Mesenchymal stem cell (in vitro differentiated cells and primary cell): Measurements from ENCODE around the gene TFF2.

Experiments
- DNase-seq: peaks from one replicate; pipeline ENCODE4 v3.0.0-alpha.2; 2013
- H2AFZ ChIP-seq: one replicate; pipeline ENCODE4 v1.6.1; 2013; ENCODE audit warnings: low read depth, mild to moderate bottlenecking, control low read depth, inconsistent platforms, low read length, moderate library complexity
- H2AK5ac ChIP-seq: 2 replicates; pipeline ENCODE4 v1.6.1; 2013; ENCODE audit warnings: low read length, moderate library complexity, mild to moderate bottlenecking, inconsistent platforms; ENCODE audit not compliant: severe bottlenecking
- H2BK120ac ChIP-seq: one replicate; pipeline ENCODE4 v1.6.1; 2013; ENCODE audit warnings: low read depth, mild to moderate bottlenecking, inconsistent platforms, low read length, moderate library complexity
- H2BK12ac ChIP-seq, 2 experiments: one replicate each; pipeline ENCODE4 v1.6.1; 2013; ENCODE audit warnings: inconsistent platforms in 2 of 2, low read length in 2 of 2, mild to moderate bottlenecking in 2 of 2, moderate library complexity in 2 of 2, control low read depth in 1 of 2
- H2BK15ac ChIP-seq: one replicate; pipeline ENCODE4 v1.6.1; 2013; ENCODE audit warnings: mild to moderate bottlenecking, low read depth, inconsistent platforms; ENCODE audit not compliant: poor library complexity, severe bottlenecking
- H2BK5ac ChIP-seq: 2 replicates; pipeline ENCODE4 v1.6.1; 2013; ENCODE audit warnings: low read depth, mild to moderate bottlenecking, low read length, control low read depth, inconsistent platforms; ENCODE audit not compliant: poor library complexity, severe bottlenecking
- H3K14ac ChIP-seq, 2 experiments: one replicate each; pipeline ENCODE4 v1.6.1; 2013; ENCODE audit warnings: inconsistent platforms in 2 of 2, low read length in 2 of 2, control low read depth in 1 of 2, mild to moderate bottlenecking in 1 of 2, moderate library complexity in 1 of 2
- H3K18ac ChIP-seq, 2 experiments: one replicate each; pipeline ENCODE4 v1.6.1; 2013; ENCODE audit warnings: inconsistent platforms in 2 of 2, low read length in 2 of 2, control low read depth in 1 of 2, low read depth in 1 of 2, mild to moderate bottlenecking in 1 of 2
- H3K23ac ChIP-seq, 2 experiments: one replicate each; pipeline ENCODE4 v1.6.1; 2013; ENCODE audit warnings: inconsistent platforms in 2 of 2, low read length in 2 of 2, mild to moderate bottlenecking in 2 of 2, moderate library complexity in 2 of 2, control low read depth in 1 of 2
- H3K27ac ChIP-seq: 2 replicates; pipeline ENCODE4 v1.5.1; 2013; ENCODE audit warnings: mild to moderate bottlenecking, moderate library complexity, low read length, control low read depth, inconsistent platforms; ENCODE audit not compliant: poor library complexity, severe bottlenecking
- H3K27me3 ChIP-seq, 2 experiments: 2 replicates each; pipeline versions ENCODE4 v1.6.1 to v1.7.0; 2013; ENCODE audit warnings: low read length in 2 of 2, mild to moderate bottlenecking in 2 of 2, moderate library complexity in 2 of 2, control low read depth in 1 of 2, inconsistent platforms in 1 of 2; ENCODE audit not compliant: control insufficient read depth in 1 of 2, insufficient read depth in 1 of 2
- H3K36me3 ChIP-seq, 2 experiments: 2 replicates each; pipeline versions ENCODE4 v1.6.1 to v1.7.0; 2013; ENCODE audit warnings: low read length in 2 of 2, control low read depth in 1 of 2, inconsistent platforms in 1 of 2, low read depth in 1 of 2, mild to moderate bottlenecking in 1 of 2; ENCODE audit not compliant: insufficient read depth in 2 of 2, control insufficient read depth in 1 of 2
- H3K4ac ChIP-seq, 2 experiments: one replicate each; pipeline ENCODE4 v1.6.1; 2013; ENCODE audit warnings: inconsistent platforms in 2 of 2, low read length in 2 of 2, mild to moderate bottlenecking in 2 of 2, moderate library complexity in 2 of 2, control low read depth in 1 of 2, low read depth in 1 of 2
- H3K4me1 ChIP-seq: 2 replicates; pipeline ENCODE4 v1.6.1; 2013; ENCODE audit warnings: low read depth, low read length, control low read depth; ENCODE audit not compliant: control insufficient read depth, insufficient read depth
- H3K4me2 ChIP-seq: 2 replicates; pipeline ENCODE4 v1.6.1; 2013; ENCODE audit warnings: low read length, mild to moderate bottlenecking, inconsistent platforms; ENCODE audit not compliant: poor library complexity, severe bottlenecking
- H3K4me3 ChIP-seq, 2 experiments: 2 replicates each; pipeline versions ENCODE4 v1.5.1 to v1.7.0; 2013; ENCODE audit warnings: low read length in 2 of 2, mild to moderate bottlenecking in 2 of 2, control low read depth in 1 of 2, low read depth in 1 of 2; ENCODE audit not compliant: insufficient read depth in 1 of 2
- H3K79me1 ChIP-seq: replicated peaks from 2 replicates; pipeline ENCODE4 v1.6.1; 2013; ENCODE audit warnings: mild to moderate bottlenecking, control low read depth, low read length, inconsistent platforms; ENCODE audit not compliant: poor library complexity, severe bottlenecking
- H3K9ac ChIP-seq: 2 replicates; pipeline ENCODE4 v1.7.0; 2013; ENCODE audit warnings: mild to moderate bottlenecking, low read length, moderate library complexity
- H3K9me3 ChIP-seq: 2 replicates; pipeline ENCODE4 v1.7.0; 2013; ENCODE audit warnings: mild to moderate bottlenecking, low read length; ENCODE audit not compliant: control insufficient read depth
- H4K8ac ChIP-seq: one replicate; pipeline ENCODE4 v1.6.1; 2013; ENCODE audit warnings: inconsistent platforms, mild to moderate bottlenecking, low read length, moderate library complexity
- H4K91ac ChIP-seq: one replicate; pipeline ENCODE4 v1.6.1; 2013; ENCODE audit warnings: mild to moderate bottlenecking, low read length, inconsistent platforms
- WGBS: methylation state at CpG from one replicate; pipeline ENCODE4 v1.1.7; 2013; ENCODE audit warnings: mixed read lengths; 5-methylcytosine and 5-hydroxymethylcytosine counted together

The TFF2 gene

DNA sequence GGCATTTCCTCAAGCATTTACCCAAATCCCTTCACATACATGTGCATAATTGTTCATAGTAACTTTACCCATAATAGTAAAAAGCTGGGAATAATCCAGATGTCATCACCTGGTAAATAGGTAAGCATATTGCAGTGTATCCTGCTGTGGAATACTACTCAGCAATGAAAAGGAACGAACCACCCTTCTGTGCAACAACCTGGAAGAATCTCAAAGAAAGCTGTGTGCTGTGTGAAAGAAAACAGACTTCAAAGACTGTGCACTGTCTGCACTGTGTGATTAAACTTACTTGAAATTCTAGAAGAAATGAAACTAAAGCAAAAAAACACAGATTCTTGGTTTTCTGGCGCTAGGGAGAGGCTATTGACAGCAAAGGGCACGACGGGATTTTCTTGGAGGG lies 13.5 kb downstream of the TFF2 start:
- H4K8ac ChIP-seq, result no peak overlapping the region
- no peak overlapping the region for H2AK5ac ChIP-seq
- H3K4me2 ChIP-seq, result no peak overlapping the region
- no peak overlapping the region for H3K4ac ChIP-seq
- no peak overlapping the region for H3K9ac ChIP-seq
- 85% methylated on average over 4 of the region's 4 CpGs for WGBS
- no peak overlapping the region for H2BK5ac ChIP-seq
- DNase-seq, result no peak
- H3K36me3 ChIP-seq, result no peaks in the 10 kb centered on the region
- no peak overlapping the region for H3K27ac ChIP-seq
- peaks cover 4 to 65% of the 10 kb centered on the region in 2 experiments for H3K27me3 ChIP-seq
- no peak overlapping the region for H4K91ac ChIP-seq
- H2BK15ac ChIP-seq, result no peak overlapping the region
- no peak overlapping the region for H3K4me3 ChIP-seq
- H3K23ac ChIP-seq, result no peak overlapping the region
- H3K14ac ChIP-seq, result no peak overlapping the region
- H3K18ac ChIP-seq, result no peak overlapping the region
- H2BK120ac ChIP-seq, result no peak overlapping the region
- H3K9me3 ChIP-seq, result no peaks in the 10 kb centered on the region
- no peak overlapping the region for H2BK12ac ChIP-seq
- no peak overlapping the region for H2AFZ ChIP-seq
- no peaks in the 10 kb centered on the region for H3K79me1 ChIP-seq
- H3K4me1 ChIP-seq, result peaks cover 13% of the 10 kb centered on the region

DNA sequence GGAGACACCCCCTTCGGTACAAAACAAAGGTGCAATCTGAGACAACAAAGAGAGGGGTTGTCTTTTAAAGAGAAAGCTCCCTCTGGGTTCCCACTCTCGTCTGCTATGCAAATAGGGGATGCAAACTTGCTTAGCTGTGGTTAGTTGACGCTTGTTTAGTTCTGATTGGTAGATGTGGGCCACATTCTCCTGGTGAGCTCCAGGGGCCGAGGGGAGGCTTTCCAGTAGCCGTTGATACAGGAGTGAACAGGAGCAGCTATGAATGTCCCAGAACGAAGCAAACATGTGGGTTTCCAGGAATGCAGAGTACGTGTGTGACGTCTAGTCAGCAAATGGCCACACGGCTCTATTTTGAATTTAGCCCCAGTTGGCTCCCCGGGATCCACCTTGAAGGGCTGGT lies 14.7 kb downstream of the TFF2 start:
- no peak overlapping the region for H3K27ac ChIP-seq
- H3K9ac ChIP-seq, result no peak overlapping the region
- H3K4me1 ChIP-seq, result peaks cover 13% of the 10 kb centered on the region
- H2BK5ac ChIP-seq, result no peak overlapping the region
- WGBS, result 41% methylated on average over 10 of the region's 10 CpGs
- no peak overlapping the region for H3K4me3 ChIP-seq
- H3K36me3 ChIP-seq, result no peaks in the 10 kb centered on the region
- no peak overlapping the region for H2AFZ ChIP-seq
- H3K18ac ChIP-seq, result no peak overlapping the region
- H2BK120ac ChIP-seq, result no peak overlapping the region
- no peak overlapping the region for H3K14ac ChIP-seq
- H2BK15ac ChIP-seq, result no peak overlapping the region
- peaks cover 6 to 73% of the 10 kb centered on the region in 2 experiments for H3K27me3 ChIP-seq
- no peak overlapping the region for H2BK12ac ChIP-seq
- no peak overlapping the region for H2AK5ac ChIP-seq
- no peaks in the 10 kb centered on the region for H3K9me3 ChIP-seq
- no peak overlapping the region for H4K8ac ChIP-seq
- H3K4ac ChIP-seq, result no peak overlapping the region
- H4K91ac ChIP-seq, result no peak overlapping the region
- DNase-seq, result peak; percentile 8
- no peaks in the 10 kb centered on the region for H3K79me1 ChIP-seq
- no peak overlapping the region for H3K23ac ChIP-seq
- no peak overlapping the region for H3K4me2 ChIP-seq

DNA sequence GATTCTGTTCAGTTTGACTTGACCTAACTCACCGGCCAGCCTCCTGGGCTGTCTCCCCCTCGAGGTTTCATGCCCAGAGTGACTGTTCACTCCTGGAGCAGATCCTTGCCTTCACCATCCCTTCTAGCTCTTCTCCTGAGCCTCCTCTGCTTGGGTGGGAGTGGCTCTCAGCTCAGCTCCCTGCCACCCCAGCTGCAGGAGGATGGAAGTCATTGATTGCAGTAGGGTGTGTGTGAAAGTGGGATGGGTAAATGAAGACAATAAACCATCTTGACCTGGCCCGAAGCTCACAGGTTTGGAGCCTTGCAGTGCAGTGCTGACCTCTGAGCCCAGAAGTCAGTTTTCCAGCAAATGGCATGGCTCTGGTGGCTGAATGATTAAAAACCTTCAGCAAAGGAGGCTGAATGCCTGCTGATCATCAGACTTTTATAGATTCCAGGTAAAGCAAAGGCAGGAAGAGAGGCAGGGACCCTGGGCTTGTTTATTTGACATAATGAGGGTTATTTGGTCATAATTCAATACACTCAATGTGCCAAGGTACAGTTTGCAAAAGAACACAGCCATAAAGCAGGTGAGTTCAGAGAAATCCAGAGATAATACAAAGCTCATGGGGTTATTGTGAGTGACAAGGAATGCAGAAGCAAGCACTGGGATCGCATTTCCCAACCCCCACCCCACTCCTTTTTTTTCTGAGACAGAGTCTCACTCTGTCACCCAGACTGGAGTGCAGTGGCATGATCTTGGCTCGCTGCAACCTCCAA lies 18.1 kb downstream of the TFF2 start:
- Histone ChIP-seq H3K4ac (no peak overlapping the region), H2AK5ac (no peak overlapping the region), H3K14ac (no peak overlapping the region), H2AFZ (no peak overlapping the region), H3K27ac (no peak overlapping the region), H2BK120ac (no peak overlapping the region), H3K9ac (no peak overlapping the region), H3K4me2 (no peak overlapping the region), H2BK15ac (no peak overlapping the region), H4K8ac (no peak overlapping the region), H3K9me3 (no peaks in the 10 kb centered on the region), H3K4me3 (no peak overlapping the region), H2BK5ac (no peak overlapping the region), H3K18ac (no peak overlapping the region), H3K79me1 (no peaks in the 10 kb centered on the region), H4K91ac (no peak overlapping the region), H3K27me3 (peaks cover 6 to 80% of the 10 kb centered on the region in 2 experiments), H3K23ac (no peak overlapping the region), H3K4me1 (peaks cover 3% of the 10 kb centered on the region), H2BK12ac (no peak overlapping the region), H3K36me3 (no peaks in the 10 kb centered on the region)
- no peak for DNase-seq
- WGBS, result 58% methylated on average over 5 of the region's 5 CpGs

DNA sequence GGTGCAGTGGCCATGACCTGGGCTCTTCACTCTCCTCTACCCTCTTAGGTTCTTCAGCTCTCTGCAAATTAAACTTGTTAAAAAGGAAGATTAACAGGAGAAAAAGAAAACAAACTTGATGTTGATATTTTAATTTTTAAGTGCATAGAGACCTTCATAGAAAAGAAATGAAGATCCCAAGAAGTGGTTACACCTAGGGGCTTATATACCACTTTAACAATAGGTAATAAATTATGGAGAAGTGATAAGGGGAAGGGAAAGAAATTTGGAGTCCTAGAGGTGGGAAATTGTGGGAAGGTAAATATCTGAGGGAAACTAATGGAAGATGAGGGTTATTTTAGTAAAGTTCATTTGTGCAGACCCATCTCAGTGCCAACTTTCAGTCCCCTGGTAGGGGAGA lies 19.1 kb downstream of the TFF2 start:
- H2AFZ ChIP-seq, result no peak overlapping the region
- H3K4me3 ChIP-seq, result no peak overlapping the region
- H3K9me3 ChIP-seq, result no peaks in the 10 kb centered on the region
- H3K18ac ChIP-seq, result no peak overlapping the region
- no peak overlapping the region for H2BK15ac ChIP-seq
- H3K27me3 ChIP-seq, result peaks cover 6 to 70% of the 10 kb centered on the region in 2 experiments
- no peak for DNase-seq
- H4K8ac ChIP-seq, result no peak overlapping the region
- no peak overlapping the region for H2BK120ac ChIP-seq
- H3K4me2 ChIP-seq, result no peak overlapping the region
- no peaks in the 10 kb centered on the region for H3K36me3 ChIP-seq
- H2BK12ac ChIP-seq, result no peak overlapping the region
- H2AK5ac ChIP-seq, result no peak overlapping the region
- peaks cover 2% of the 10 kb centered on the region for H3K4me1 ChIP-seq
- H3K27ac ChIP-seq, result no peak overlapping the region
- no peak overlapping the region for H3K14ac ChIP-seq
- no peak overlapping the region for H3K9ac ChIP-seq
- H2BK5ac ChIP-seq, result no peak overlapping the region
- no peak overlapping the region for H4K91ac ChIP-seq
- no peak overlapping the region for H3K4ac ChIP-seq
- H3K79me1 ChIP-seq, result no peaks in the 10 kb centered on the region
- H3K23ac ChIP-seq, result no peak overlapping the region
